Measurements from ENCODE around the gene NCOA6.

GRCh38 chr20:34772437-34772836, 53.0 kb downstream of the NCOA6 start:
- TF ChIP-seq EZH2 (IDR thresholded peaks at IDR 0.05; ENCODE audit: low read depth) (no peak), CTCF (conservative IDR thresholded peaks at IDR 0.05) (no peak)

Measured in PC-9 (cell line).